GM12891 (cell line): Measurements from ENCODE around the gene ABCA12.

Experiments
- POLR2A ChIP-seq: IDR thresholded peaks from 2 replicates; pipeline ENCODE4 v1.6.1; 2011; ENCODE audit warnings: low read depth, low read length, control low read depth
- POLR2AphosphoS5 ChIP-seq: IDR thresholded peaks from 2 replicates; pipeline ENCODE4 v1.6.1; 2011; ENCODE audit warnings: low read depth, low read length, control low read depth
- POU2F2 ChIP-seq: IDR thresholded peaks from 2 replicates; pipeline ENCODE4 v1.6.1; 2011; ENCODE audit warnings: low read depth, mild to moderate bottlenecking, control low read depth, low read length, moderate library complexity
- TAF1 ChIP-seq: IDR thresholded peaks from 2 replicates; pipeline ENCODE4 v1.6.1; 2011; ENCODE audit warnings: low read depth, low read length, control low read depth

DNA sequence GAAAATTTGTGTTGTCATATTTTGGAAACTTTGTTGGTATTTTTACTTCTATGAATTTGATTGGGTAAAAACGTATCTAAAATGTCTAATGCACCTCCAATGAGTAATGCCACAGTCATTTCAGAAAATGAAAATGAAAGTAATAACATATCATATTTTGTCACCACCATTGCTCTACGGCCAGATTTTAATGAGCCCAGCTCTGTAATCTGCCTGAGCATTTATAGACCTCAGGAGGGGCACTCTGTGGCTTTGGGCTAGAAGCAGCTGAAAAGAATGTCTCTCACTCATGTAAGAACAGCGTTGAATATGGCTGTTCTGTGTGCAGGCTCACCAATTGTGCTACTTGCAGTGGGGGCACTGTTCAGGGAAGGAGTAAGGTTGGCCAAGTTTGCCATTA lies 32.7 kb upstream of the ABCA12 start:
- TF ChIP-seq POLR2AphosphoS5: no peak
- TF ChIP-seq POLR2A: no peak
- no peak for TF ChIP-seq POU2F2
- no peak for TF ChIP-seq TAF1
